Measurements from ENCODE around the gene PDE6D. TPM values are rescaled to one million over a fixed set of nuclear protein-coding genes. Genes with fewer than 3 reads are reported as not detected.

Gene PDE6D
- total and polyA plus RNA-seq, 2 of the 13 experiments (the other 11 are each of a cell fraction or from before 2014, with no cell fraction given) = 14.1 to 23.2 TPM

DNA sequence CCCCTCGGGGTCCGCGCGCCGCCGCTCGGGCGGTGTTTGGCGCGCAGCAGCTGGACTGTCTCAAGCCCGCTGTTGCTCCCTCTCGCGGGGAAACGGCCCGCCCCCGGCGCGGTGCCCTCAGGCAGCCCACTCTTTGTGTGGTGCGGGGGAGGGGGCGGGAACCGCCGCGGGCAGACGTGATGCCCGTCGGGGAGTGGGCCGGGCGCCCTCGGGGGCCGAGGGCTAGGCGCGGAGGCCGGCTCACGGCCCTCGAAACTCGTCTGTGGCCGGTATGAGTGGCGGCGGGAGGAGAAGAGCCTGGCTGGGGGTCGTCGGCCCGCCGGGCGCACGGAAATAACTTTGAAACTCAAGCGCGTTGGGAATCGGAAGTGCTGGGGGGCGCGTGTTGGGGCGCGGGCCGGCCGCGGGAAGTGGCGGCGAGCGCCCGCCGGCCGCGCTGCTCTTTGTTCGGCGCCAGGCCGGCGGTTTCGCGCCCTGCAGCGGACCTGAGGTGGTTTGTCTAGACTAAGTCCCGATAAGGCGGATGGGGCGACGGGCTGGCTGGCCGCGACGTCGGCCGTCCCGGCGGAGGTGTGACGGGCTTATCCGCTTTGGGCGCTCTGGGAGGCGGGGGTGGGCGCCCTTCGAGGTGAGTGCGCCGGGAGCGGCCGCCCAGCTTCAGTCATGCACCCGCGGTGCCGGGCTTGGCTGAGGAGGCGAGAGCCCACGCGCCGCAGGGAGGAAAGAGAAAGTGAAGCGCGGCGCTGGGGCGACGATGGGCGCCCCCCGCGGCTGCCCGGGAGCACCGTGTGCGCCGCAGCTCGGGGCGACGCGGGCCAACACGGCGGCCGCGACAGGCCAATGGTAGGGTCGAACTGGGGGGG lies 72.1 kb downstream of the PDE6D start (continued):
- peak; percentile 94 for TF ChIP-seq AGO2 (optimal IDR thresholded peaks at IDR 0.05; ENCODE audit: low read depth, low read length)
- peak; percentile 11; the same call in 1 of the 2 replicates for TF ChIP-seq ZSCAN21 (CRISPR knock-in tag; IDR thresholded peaks at IDR 0.05; ENCODE audit: borderline replicate concordance)
- no peak for TF ChIP-seq ATF6 (CRISPR knock-in tag; conservative IDR thresholded peaks at IDR 0.05)
- no peak for TF ChIP-seq ZFP62 (CRISPR knock-in tag; IDR thresholded peaks at IDR 0.05)
- TF ChIP-seq, protein P1, sequence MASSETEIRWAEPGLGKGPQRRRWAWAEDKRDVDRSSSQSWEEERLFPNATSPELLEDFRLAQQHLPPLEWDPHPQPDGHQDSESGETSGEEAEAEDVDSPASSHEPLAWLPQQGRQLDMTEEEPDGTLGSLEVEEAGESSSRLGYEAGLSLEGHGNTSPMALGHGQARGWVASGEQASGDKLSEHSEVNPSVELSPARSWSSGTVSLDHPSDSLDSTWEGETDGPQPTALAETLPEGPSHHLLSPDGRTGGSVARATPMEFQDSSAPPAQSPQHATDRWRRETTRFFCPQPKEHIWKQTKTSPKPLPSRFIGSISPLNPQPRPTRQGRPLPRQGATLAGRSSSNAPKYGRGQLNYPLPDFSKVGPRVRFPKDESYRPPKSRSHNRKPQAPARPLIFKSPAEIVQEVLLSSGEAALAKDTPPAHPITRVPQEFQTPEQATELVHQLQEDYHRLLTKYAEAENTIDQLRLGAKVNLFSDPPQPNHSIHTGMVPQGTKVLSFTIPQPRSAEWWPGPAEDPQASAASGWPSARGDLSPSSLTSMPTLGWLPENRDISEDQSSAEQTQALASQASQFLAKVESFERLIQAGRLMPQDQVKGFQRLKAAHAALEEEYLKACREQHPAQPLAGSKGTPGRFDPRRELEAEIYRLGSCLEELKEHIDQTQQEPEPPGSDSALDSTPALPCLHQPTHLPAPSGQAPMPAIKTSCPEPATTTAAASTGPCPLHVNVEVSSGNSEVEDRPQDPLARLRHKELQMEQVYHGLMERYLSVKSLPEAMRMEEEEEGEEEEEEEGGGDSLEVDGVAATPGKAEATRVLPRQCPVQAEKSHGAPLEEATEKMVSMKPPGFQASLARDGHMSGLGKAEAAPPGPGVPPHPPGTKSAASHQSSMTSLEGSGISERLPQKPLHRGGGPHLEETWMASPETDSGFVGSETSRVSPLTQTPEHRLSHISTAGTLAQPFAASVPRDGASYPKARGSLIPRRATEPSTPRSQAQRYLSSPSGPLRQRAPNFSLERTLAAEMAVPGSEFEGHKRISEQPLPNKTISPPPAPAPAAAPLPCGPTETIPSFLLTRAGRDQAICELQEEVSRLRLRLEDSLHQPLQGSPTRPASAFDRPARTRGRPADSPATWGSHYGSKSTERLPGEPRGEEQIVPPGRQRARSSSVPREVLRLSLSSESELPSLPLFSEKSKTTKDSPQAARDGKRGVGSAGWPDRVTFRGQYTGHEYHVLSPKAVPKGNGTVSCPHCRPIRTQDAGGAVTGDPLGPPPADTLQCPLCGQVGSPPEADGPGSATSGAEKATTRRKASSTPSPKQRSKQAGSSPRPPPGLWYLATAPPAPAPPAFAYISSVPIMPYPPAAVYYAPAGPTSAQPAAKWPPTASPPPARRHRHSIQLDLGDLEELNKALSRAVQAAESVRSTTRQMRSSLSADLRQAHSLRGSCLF (CRISPR knock-in tag; IDR thresholded peaks at IDR 0.05; ENCODE audit: borderline replicate concordance) = no peak
- TF ChIP-seq HCFC1 (IDR thresholded peaks at IDR 0.05; ENCODE audit: low read depth, low read length) = no peak
- TF ChIP-seq, protein P2, sequence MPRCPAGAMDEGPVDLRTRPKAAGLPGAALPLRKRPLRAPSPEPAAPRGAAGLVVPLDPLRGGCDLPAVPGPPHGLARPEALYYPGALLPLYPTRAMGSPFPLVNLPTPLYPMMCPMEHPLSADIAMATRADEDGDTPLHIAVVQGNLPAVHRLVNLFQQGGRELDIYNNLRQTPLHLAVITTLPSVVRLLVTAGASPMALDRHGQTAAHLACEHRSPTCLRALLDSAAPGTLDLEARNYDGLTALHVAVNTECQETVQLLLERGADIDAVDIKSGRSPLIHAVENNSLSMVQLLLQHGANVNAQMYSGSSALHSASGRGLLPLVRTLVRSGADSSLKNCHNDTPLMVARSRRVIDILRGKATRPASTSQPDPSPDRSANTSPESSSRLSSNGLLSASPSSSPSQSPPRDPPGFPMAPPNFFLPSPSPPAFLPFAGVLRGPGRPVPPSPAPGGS (CRISPR knock-in tag; IDR thresholded peaks at IDR 0.05) = no peak; the same call in none of the 2 replicates
- no peak; the same call in 1 of the 2 replicates for TF ChIP-seq SALL2 (CRISPR knock-in tag; IDR thresholded peaks at IDR 0.05)
- no peak for TF ChIP-seq ZNF326 (CRISPR knock-in tag; IDR thresholded peaks at IDR 0.05; ENCODE audit: borderline replicate concordance)
- TF ChIP-seq ZFY (CRISPR knock-in tag; IDR thresholded peaks at IDR 0.05) = no peak; the same call in 1 of the 2 replicates
- TF ChIP-seq ZNF253 (CRISPR knock-in tag; IDR thresholded peaks at IDR 0.05; ENCODE audit: borderline replicate concordance) = no peak
- TF ChIP-seq NFYB (CRISPR knock-in tag; IDR thresholded peaks at IDR 0.05) = no peak; the same call in 1 of the 2 replicates
- peak; percentile 73 for TF ChIP-seq POGK (CRISPR knock-in tag; conservative IDR thresholded peaks at IDR 0.05)
- no peak for TF ChIP-seq ZC3H4 (CRISPR knock-in tag; IDR thresholded peaks at IDR 0.05; ENCODE audit: borderline replicate concordance)
- TF ChIP-seq KDM1A (CRISPR knock-in tag; IDR thresholded peaks at IDR 0.05) = no peak
- TF ChIP-seq ATRX (CRISPR knock-in tag; IDR thresholded peaks at IDR 0.05; ENCODE audit: borderline replicate concordance) = no peak
